NCI-H2196 (cell line): ENCODE data around the gene SNX10.

Experiments used
- DNase-seq: peaks from one replicate; lab custom pipeline; 2025; ENCODE audit not compliant: unreplicated experiment; lab: John Stamatoyannopoulos, UW

The SNX10 gene

GRCh38 chr7:26367219-26367711, 75.6 kb downstream of the SNX10 start:
- DNase-seq, result no peak

GRCh38 chr7:26368542-26368941, 76.9 kb downstream of the SNX10 start:
- no peak for DNase-seq

GRCh38 chr7:26369593-26369992, 77.9 kb downstream of the SNX10 start:
- DNase-seq, result peak; percentile 82

- no peak for DNase-seq
These were observed 78.3 kb downstream of the SNX10 start for GRCh38 chr7:26370011-26370410.

GRCh38 chr7:26372249-26372648, 80.6 kb downstream of the SNX10 start:
- DNase-seq, result no peak

GRCh38 chr7:26372704-26373103, 81.0 kb downstream of the SNX10 start:
- DNase-seq, result no peak

- DNase-seq, result no peak
These were observed 83.1 kb downstream of the SNX10 start for GRCh38 chr7:26374647-26375373.

GRCh38 chr7:26375726-26376174, 84.1 kb downstream of the SNX10 start:
- DNase-seq, result no peak

- peak; percentile 82 for DNase-seq
These were observed 84.7 kb downstream of the SNX10 start for GRCh38 chr7:26376175-26376917.

- DNase-seq, result no peak
These were observed 86.4 kb downstream of the SNX10 start for GRCh38 chr7:26378016-26378415.

- peak; percentile 30 for DNase-seq
These were observed 88.0 kb downstream of the SNX10 start for GRCh38 chr7:26379711-26380110.

GRCh38 chr7:26381476-26382353, 90.1 kb downstream of the SNX10 start:
- DNase-seq, result no peak

- DNase-seq, result no peak
These were observed 93.6 kb downstream of the SNX10 start for GRCh38 chr7:26385240-26385639.

- DNase-seq, result no peak
These were observed 96.1 kb downstream of the SNX10 start for GRCh38 chr7:26387731-26388130.

- DNase-seq, result no peak
These were observed 96.6 kb downstream of the SNX10 start for GRCh38 chr7:26388256-26388655.

GRCh38 chr7:26390016-26390415, 98.4 kb downstream of the SNX10 start:
- DNase-seq, result no peak

GRCh38 chr7:26393818-26394217, 102.2 kb downstream of the SNX10 start:
- no peak for DNase-seq

- peak; percentile 42 for DNase-seq
These were observed 105.7 kb downstream of the SNX10 start for GRCh38 chr7:26397332-26397731.

- peak; percentile 63 for DNase-seq
These were observed 106.2 kb downstream of the SNX10 start for GRCh38 chr7:26397796-26398426.

- DNase-seq, result peak; percentile 80
These were observed 106.7 kb downstream of the SNX10 start for GRCh38 chr7:26398427-26398755.
